H9 (cell line): Measurements from ENCODE around the gene GATA1. TPM values are rescaled to one million over a fixed set of nuclear protein-coding genes. Genes with fewer than 3 reads are reported as not detected.

Experiments
- DNase-seq: peaks from one replicate; pipeline ENCODE4 v3.0.0-alpha.2; 2017
- H2AFZ ChIP-seq: one replicate; pipeline ENCODE4 v1.6.1; 2013; ENCODE audit warnings: mild to moderate bottlenecking, low read length, control low read depth, moderate library complexity
- H2AK5ac ChIP-seq: 2 replicates; pipeline ENCODE4 v1.6.1; 2013; ENCODE audit warnings: low read length, control low read depth, mixed read lengths; ENCODE audit not compliant: insufficient read length
- H2BK120ac ChIP-seq: one replicate; pipeline ENCODE4 v1.6.1; 2013; ENCODE audit warnings: low read depth, mild to moderate bottlenecking, low read length, control low read depth, inconsistent platforms; ENCODE audit not compliant: poor library complexity, severe bottlenecking
- H2BK12ac ChIP-seq: 2 replicates; pipeline ENCODE4 v1.6.1; 2013; ENCODE audit warnings: low read length, control low read depth, mixed read lengths, low read depth; ENCODE audit not compliant: insufficient read length
- H2BK15ac ChIP-seq: 2 replicates; pipeline ENCODE4 v1.6.1; 2013; ENCODE audit warnings: low read depth, low read length, control low read depth
- H2BK20ac ChIP-seq: one replicate; pipeline ENCODE4 v1.6.1; 2013; ENCODE audit warnings: low read depth, mild to moderate bottlenecking, low read length, control low read depth, inconsistent platforms; ENCODE audit not compliant: poor library complexity, severe bottlenecking
- H2BK5ac ChIP-seq: 2 replicates; pipeline ENCODE4 v1.6.1; 2013; ENCODE audit warnings: low read length, control low read depth, mixed read lengths; ENCODE audit not compliant: insufficient read length
- H3K14ac ChIP-seq: 2 replicates; pipeline ENCODE4 v1.6.1; 2013; ENCODE audit warnings: low read length, control low read depth; ENCODE audit not compliant: insufficient read depth
- H3K18ac ChIP-seq: 2 replicates; pipeline ENCODE4 v1.6.1; 2013; ENCODE audit warnings: low read depth, mild to moderate bottlenecking, mixed read lengths, low read length, control low read depth; ENCODE audit not compliant: insufficient read length
- H3K23ac ChIP-seq: 2 replicates; pipeline ENCODE4 v1.6.1; 2013; ENCODE audit warnings: low read length, control low read depth, mixed read lengths, low read depth; ENCODE audit not compliant: insufficient read length
- H3K23me2 ChIP-seq: 2 replicates; pipeline ENCODE4 v1.6.1; 2013; ENCODE audit warnings: low read depth, mild to moderate bottlenecking, mixed read lengths, low read length, control low read depth; ENCODE audit not compliant: insufficient read length, poor library complexity, severe bottlenecking
- H3K27ac ChIP-seq: 2 replicates; pipeline ENCODE4 v1.5.1; 2013; ENCODE audit warnings: low read length, control low read depth, mixed read lengths, low read depth; ENCODE audit not compliant: insufficient read length
- H3K27me3 ChIP-seq: 2 replicates; pipeline ENCODE4 v1.6.1; 2013; ENCODE audit warnings: low read length, control low read depth, inconsistent platforms; ENCODE audit not compliant: insufficient read depth
- H3K4ac ChIP-seq: 2 replicates; pipeline ENCODE4 v1.6.1; 2013; ENCODE audit warnings: low read depth, mild to moderate bottlenecking, control low read depth, inconsistent platforms, low read length, moderate library complexity
- H3K4me1 ChIP-seq: 2 replicates; pipeline ENCODE4 v1.6.1; 2013; ENCODE audit warnings: low read length, control low read depth, inconsistent platforms; ENCODE audit not compliant: insufficient read depth
- H3K4me2 ChIP-seq: 2 replicates; pipeline ENCODE4 v1.6.1; 2013; ENCODE audit warnings: low read length, control low read depth, mixed read lengths; ENCODE audit not compliant: insufficient read length, insufficient read depth
- H3K56ac ChIP-seq: 2 replicates; pipeline ENCODE4 v1.6.1; 2013; ENCODE audit warnings: low read depth, mild to moderate bottlenecking, mixed read lengths, low read length, control low read depth; ENCODE audit not compliant: insufficient read length
- H3K79me1 ChIP-seq: 2 replicates; pipeline ENCODE4 v1.6.1; 2013; ENCODE audit warnings: low read depth, mild to moderate bottlenecking, moderate library complexity, low read length, control low read depth, inconsistent platforms; ENCODE audit not compliant: insufficient read depth, poor library complexity, severe bottlenecking
- H3K79me2 ChIP-seq: 2 replicates; pipeline ENCODE4 v1.6.1; 2013; ENCODE audit warnings: low read length, control low read depth, inconsistent platforms; ENCODE audit not compliant: insufficient read depth
- H3K9ac ChIP-seq: 2 replicates; pipeline ENCODE4 v1.6.1; 2013; ENCODE audit warnings: low read length, control low read depth, mixed read lengths; ENCODE audit not compliant: insufficient read length; ENCODE audit errors: extremely low read depth
- H3K9me3 ChIP-seq: one replicate; pipeline ENCODE4 v1.6.1; 2013; ENCODE audit warnings: low read depth, low read length, inconsistent platforms; ENCODE audit not compliant: control insufficient read depth
- H3T11ph ChIP-seq: one replicate; pipeline ENCODE4 v1.6.1; 2013; ENCODE audit warnings: mild to moderate bottlenecking, low read length, control low read depth, inconsistent platforms
- H4K20me1 ChIP-seq: one replicate; pipeline ENCODE4 v1.6.1; 2013; ENCODE audit not compliant: control insufficient read depth, insufficient read length, insufficient read depth
- H4K5ac ChIP-seq: 2 replicates; pipeline ENCODE4 v1.6.1; 2013; ENCODE audit warnings: low read depth, mild to moderate bottlenecking, mixed read lengths, low read length, control low read depth; ENCODE audit not compliant: insufficient read length
- H4K8ac ChIP-seq: replicated peaks from 2 replicates; pipeline ENCODE4 v1.6.1; 2013; ENCODE audit warnings: low read length, control low read depth, mixed read lengths, low read depth; ENCODE audit not compliant: insufficient read length
- H4K91ac ChIP-seq: 2 replicates; pipeline ENCODE4 v1.6.1; 2013; ENCODE audit warnings: low read depth, mild to moderate bottlenecking, moderate library complexity, mixed read lengths, low read length, control low read depth; ENCODE audit not compliant: insufficient read length
- H3K27ac Mint-ChIP-seq, 3 experiments: 2 replicates in 2 of 3; 3 replicates in 1 of 3; pipeline ENCODE4 v1.8.0; 2020 to 2021; ENCODE audit warnings: mixed read lengths in 3 of 3, mild to moderate bottlenecking in 1 of 3, moderate library complexity in 1 of 3
- H3K27me3 Mint-ChIP-seq: 2 replicates; pipeline ENCODE4 v1.8.0; 2021; ENCODE audit warnings: low read depth, mild to moderate bottlenecking, moderate library complexity, mixed read lengths
- H3K36me3 Mint-ChIP-seq, 3 experiments: 2 replicates in 2 of 3; 3 replicates in 1 of 3; pipeline ENCODE4 v1.8.0; 2020 to 2021; ENCODE audit warnings: low read depth in 3 of 3, mixed read lengths in 3 of 3; ENCODE audit not compliant: insufficient read depth in 1 of 3
- H3K4me1 Mint-ChIP-seq, 2 experiments: 2 replicates each; pipeline ENCODE4 v1.8.0; 2020; ENCODE audit warnings: mixed read lengths in 2 of 2
- H3K4me3 Mint-ChIP-seq, 2 experiments: 2 replicates in 1 of 2; 3 replicates in 1 of 2; pipeline ENCODE4 v1.8.0; 2020 to 2021; ENCODE audit warnings: mild to moderate bottlenecking in 2 of 2, mixed read lengths in 2 of 2, moderate library complexity in 1 of 2
- H3K9me3 Mint-ChIP-seq, 2 experiments: 2 replicates in 1 of 2; 3 replicates in 1 of 2; pipeline ENCODE4 v1.8.0; 2020; ENCODE audit warnings: mild to moderate bottlenecking in 2 of 2, mixed read lengths in 2 of 2, moderate library complexity in 1 of 2
- CTCF ChIP-seq: fragments of 200-600 bp; sonication (generic); conservative IDR thresholded peaks from 3 replicates; pipeline ENCODE4 v1.8.0; 2021; ENCODE audit warnings: antibody characterized with exemption, mild to moderate bottlenecking
- WGBS: extraction: QIAGEN DNeasy Blood & Tissue Kit; methylation state at CpG from one replicate; pipeline ENCODE4 v1.1.7; 2013; ENCODE audit warnings: missing lambda C conversion rate, low lambda C conversion rate, mixed read lengths; ENCODE audit not compliant: insufficient read length; ENCODE audit errors: extremely low coverage; 5-methylcytosine and 5-hydroxymethylcytosine counted together
- total RNA-seq: library from RNA; stranded (reverse); gene quantifications from 2 replicates; pipeline ENCODE4 v1.2.1, GENCODE V29; 2021

The GATA1 gene
- total RNA-seq, 1 experiment from 2014 or later: not detected

GRCh38 chrX:48779399-48779798 lies 7.0 kb upstream of the GATA1 start:
- H3K4me2 ChIP-seq: no peak overlapping the region
- no peak overlapping the region for H3K18ac ChIP-seq
- Mint-ChIP-seq H3K4me1 (peaks cover 2 to 3% of the 10 kb centered on the region in 2 experiments; a peak in 1 of 4 replicates), H3K36me3 (peaks cover 0 to 7% (median 3%) of the 10 kb centered on the region in 3 experiments; a peak in 3 of 7 replicates), H3K27me3 (peaks cover 2% of the 10 kb centered on the region; the same call in 1 of the 2 replicates), H3K4me3 (no peak overlapping the region), H3K9me3 (peaks cover 55 to 79% of the 10 kb centered on the region in 2 experiments), H3K27ac (no peak overlapping the region)
- no CpG with 5 or more reads among the region's 7 CpGs for WGBS
- DNase-seq: no peak
- no peak overlapping the region for H4K8ac ChIP-seq
- no peak overlapping the region for H3T11ph ChIP-seq
- H3K27ac ChIP-seq: no peak overlapping the region
- H3K14ac ChIP-seq: no peak overlapping the region
- no peak overlapping the region for H2AK5ac ChIP-seq
- no peaks in the 10 kb centered on the region for H3K79me2 ChIP-seq
- no peak overlapping the region for H2AFZ ChIP-seq
- no peak overlapping the region for H3K23ac ChIP-seq
- no peaks in the 10 kb centered on the region for H3K4me1 ChIP-seq
- no peak overlapping the region for H2BK120ac ChIP-seq
- no peak overlapping the region for H4K91ac ChIP-seq
- no peak overlapping the region for H2BK5ac ChIP-seq
- H3K56ac ChIP-seq: no peak overlapping the region
- no peaks in the 10 kb centered on the region for H3K79me1 ChIP-seq
- H4K5ac ChIP-seq: no peak overlapping the region
- no peaks in the 10 kb centered on the region for H4K20me1 ChIP-seq
- no peak for TF ChIP-seq CTCF
- H3K9ac ChIP-seq: no peak overlapping the region
- no peak overlapping the region for H2BK12ac ChIP-seq
- no peak overlapping the region for H2BK15ac ChIP-seq
- no peaks in the 10 kb centered on the region for H3K27me3 ChIP-seq
- peaks cover 18% of the 10 kb centered on the region for H3K9me3 ChIP-seq
- no peaks in the 10 kb centered on the region for H3K23me2 ChIP-seq
- no peak overlapping the region for H2BK20ac ChIP-seq
- no peak overlapping the region for H3K4ac ChIP-seq
